NOMO-1 (cell line): Measurements from ENCODE around the gene SEPTIN1.

Experiments used
- DNase-seq, 2 experiments: peaks; one replicate each; lab custom pipeline; 2025; ENCODE audit not compliant: unreplicated experiment in 2 of 2; lab: John Stamatoyannopoulos, UW

SEPTIN1 gene, protein sequence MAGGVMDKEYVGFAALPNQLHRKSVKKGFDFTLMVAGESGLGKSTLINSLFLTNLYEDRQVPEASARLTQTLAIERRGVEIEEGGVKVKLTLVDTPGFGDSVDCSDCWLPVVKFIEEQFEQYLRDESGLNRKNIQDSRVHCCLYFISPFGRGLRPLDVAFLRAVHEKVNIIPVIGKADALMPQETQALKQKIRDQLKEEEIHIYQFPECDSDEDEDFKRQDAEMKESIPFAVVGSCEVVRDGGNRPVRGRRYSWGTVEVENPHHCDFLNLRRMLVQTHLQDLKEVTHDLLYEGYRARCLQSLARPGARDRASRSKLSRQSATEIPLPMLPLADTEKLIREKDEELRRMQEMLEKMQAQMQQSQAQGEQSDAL

DNA sequence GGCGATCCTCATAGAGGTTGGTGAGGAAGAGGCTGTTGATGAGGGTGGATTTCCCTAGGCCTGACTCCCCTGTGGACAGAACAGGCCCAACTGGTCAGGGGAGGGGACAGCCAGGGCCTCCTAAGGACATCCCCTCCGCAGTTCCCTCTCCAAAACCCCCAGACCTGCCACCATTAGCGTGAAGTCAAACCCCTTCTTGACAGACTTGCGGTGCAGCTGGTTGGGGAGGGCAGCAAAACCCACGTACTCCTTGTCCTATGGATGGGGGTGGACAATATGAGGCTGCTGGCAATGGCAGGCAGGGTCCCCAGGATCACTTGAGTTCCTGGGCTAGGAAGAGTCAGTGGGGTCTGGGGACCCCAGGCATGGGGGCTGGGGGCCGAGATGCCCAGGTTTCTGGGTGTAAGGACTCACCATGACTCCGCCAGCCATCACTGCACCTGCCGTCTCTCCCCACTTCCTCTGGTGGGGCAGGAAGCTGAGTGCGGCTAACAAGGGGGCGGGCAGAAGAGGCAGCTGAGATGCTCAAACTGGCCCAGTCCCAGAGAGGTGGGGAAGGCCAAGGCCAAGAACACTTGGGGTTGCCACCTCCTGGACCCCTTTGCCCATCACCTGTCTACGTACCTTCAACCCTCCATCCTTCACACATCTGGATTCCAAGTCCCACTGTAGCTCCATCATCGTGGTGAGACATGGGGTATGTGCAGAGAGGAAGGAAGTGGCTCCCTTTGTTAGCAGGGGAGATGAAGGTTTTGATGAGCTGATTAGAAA is at the start of gene SEPTIN1:
Gene SEPTIN1, minus strand, starts transcription at position 451 of the 771 bp plus-strand sequence. Its CDS starts 19 bp downstream, at position 432.
- DNase-seq: no peak

DNA sequence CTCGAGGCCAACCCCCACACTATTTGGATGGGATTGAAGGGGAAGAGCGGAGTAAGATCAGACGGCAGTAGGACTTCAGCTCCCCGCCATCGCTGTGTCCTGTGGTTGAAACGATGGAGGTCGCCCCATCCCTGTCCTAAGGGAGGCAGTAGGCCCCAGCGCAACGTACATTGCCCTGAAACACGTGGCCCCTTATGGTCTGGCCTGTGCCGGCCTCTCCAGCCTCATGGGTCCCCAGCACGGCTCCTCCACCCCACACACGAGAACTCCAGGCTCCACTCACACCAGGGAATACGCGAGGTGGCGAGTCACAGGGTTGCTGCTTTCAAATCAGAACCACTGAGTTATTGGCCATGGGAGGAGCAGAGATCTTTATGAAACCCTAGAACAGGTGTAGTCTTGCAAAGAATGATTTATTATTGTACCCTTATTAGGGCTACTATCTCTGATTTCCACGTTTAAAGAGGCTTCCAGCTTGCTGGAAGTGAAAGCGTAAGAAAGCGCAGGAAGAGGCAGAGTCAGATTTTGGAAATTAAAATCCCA is 48.1 kb upstream of the SEPTIN1 start:
- DNase-seq: peak; percentile 73 to 75

DNA sequence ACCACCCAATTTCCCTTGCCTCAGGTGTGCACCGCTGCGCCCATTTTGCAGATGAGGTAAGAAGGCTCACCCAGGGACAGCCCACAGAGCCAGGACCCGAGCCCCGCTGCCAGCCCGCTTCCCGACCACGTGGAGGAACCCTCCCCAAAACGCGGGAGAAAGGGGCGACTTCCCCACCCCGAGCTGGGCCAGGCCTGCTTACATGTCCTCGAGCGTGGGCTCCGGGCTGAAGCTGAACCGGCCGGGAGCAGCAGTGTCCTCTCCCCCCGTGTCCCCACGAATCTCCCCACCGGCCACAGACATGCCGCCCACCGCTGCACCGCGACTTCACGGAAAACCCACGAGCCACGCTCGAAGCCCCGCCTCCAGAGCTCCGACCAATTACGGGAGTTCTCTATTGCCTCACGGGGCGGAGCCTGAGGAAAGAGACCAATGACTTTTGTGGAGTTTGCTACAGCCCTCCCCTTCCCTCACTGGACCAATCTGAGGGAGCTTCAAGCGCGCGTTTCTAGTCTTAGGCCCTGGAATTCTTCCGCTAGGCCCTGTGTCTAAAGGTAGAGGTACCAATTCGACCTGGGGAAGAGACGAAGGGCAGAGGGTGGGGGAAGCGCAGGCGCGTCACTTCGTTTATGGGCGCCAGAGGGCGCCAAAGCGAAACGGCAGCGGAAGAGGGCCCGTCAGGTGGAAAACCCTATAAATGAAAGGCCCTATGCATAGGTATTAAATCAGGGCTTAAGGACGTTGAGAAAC is 47.5 kb upstream of the SEPTIN1 start, which contains the start of gene DCTPP1:
Gene DCTPP1, minus strand, starts transcription at position 353 of the 750 bp plus-strand sequence. Its CDS starts 50 bp downstream, at position 303.
- DNase-seq: peak; percentile 100

DNA sequence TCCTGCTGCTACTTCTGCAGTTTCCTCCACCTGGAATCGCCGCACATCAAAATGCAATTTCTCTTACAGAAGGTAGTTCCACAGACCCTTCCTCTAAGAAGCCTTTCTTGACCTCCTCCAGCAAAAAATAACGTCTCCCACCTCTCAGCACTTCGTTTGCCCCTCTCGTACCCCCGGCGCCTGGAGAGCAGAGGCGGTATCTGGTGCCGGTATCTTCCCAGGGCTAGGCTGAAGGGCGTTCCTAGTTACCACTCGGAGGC is 47.0 kb upstream of the SEPTIN1 start:
- DNase-seq: no peak

DNA sequence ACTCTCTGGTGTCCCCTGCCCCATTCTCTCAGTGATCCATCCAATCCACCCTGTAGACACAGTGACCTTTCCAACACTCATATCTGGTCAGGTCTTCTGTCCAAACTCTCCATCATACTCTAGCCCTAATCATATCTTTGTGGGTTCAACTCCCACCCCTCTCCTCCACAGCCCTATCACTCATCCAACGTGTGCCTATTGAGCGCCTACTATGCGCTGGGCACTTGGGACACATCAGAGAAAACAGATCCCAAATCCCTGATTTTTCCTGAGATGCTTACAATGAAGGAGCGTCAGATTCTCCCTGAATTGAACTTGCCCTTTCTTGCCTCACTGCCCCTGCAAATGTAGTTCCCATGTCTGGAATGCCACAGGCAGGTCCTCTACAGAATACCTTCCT is 45.7 kb upstream of the SEPTIN1 start:
- no peak for DNase-seq

DNA sequence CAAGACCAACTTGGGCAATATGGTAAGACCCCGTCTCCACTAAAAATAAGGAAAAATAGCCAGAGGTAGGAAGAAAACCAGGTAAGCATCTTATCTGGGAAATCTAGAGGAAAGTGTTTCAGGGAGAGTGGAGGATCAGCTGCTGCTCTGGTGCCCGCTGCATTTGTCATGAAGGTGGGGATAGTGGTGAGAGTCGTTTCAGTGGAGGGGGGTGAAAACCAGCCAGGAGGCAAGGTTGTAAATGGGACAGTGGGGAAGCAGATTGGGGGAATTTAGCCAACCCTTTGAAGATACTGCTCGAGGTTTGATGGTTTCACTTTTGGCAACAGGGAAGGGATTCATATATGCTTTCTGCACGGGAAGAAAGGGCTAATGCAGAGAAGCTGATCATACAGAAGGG is 38.6 kb upstream of the SEPTIN1 start:
- no peak for DNase-seq

DNA sequence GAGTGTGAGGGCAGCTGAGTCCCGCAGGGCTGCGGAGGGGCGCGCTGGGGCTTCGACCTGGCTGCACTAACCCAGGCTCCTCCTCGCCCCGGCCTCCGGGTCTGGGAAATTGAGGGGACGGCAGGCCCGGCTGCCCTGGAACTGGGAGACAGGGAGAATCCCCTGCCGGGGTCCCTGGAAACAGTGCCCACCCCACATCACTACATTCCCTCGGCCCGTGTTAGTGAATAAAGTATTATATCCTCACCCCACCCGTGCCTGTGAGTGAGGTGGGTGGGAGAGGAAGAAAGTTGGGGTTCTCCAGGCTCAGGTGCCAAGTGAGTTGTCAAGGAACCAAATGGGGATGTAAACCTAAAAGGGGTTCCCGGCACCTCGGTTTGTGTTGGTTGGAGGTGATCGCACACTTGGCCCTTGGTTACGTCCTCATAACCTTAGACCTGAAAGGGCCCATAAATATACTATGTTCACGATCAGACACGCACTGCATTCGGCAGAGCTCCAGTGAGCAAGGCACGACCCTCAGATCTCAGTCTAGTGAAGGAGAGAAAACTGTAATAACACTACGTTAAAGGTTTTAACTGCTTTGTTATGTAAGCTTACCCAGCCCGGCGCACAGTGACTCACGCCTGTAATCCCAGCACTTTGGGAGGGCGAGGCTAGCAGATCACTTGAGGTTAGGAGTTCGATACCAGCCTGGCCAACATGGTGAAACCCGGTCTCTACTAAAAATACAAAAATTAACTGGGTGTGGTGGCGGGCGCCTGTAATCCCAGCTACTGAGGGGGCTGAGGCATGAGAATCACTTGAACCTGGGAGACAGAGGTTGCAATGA is 36.2 kb upstream of the SEPTIN1 start:
- no peak for DNase-seq

DNA sequence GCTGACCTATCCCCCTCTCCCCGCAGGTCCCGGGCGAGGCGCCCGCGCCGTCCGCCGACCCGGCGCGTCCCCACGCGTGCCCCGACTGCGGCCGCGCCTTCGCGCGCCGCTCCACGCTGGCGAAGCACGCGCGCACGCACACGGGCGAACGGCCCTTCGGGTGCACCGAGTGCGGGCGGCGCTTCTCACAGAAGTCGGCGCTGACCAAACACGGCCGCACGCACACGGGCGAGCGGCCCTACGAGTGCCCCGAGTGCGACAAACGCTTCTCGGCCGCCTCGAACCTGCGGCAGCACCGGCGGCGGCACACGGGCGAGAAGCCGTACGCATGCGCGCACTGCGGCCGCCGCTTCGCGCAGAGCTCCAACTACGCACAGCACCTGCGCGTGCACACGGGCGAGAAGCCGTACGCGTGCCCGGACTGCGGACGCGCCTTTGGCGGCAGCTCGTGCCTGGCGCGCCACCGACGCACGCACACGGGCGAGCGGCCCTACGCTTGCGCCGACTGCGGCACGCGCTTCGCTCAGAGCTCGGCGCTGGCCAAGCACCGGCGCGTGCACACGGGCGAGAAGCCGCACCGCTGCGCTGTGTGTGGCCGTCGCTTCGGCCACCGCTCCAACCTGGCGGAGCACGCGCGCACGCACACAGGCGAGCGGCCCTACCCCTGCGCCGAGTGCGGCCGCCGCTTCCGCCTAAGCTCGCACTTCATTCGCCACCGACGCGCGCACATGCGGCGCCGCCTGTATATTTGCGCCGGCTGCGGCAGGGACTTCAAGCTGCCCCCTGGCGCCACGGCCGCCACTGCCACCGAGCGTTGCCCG is 35.4 kb upstream of the SEPTIN1 start:
- peak; percentile 90 for DNase-seq

DNA sequence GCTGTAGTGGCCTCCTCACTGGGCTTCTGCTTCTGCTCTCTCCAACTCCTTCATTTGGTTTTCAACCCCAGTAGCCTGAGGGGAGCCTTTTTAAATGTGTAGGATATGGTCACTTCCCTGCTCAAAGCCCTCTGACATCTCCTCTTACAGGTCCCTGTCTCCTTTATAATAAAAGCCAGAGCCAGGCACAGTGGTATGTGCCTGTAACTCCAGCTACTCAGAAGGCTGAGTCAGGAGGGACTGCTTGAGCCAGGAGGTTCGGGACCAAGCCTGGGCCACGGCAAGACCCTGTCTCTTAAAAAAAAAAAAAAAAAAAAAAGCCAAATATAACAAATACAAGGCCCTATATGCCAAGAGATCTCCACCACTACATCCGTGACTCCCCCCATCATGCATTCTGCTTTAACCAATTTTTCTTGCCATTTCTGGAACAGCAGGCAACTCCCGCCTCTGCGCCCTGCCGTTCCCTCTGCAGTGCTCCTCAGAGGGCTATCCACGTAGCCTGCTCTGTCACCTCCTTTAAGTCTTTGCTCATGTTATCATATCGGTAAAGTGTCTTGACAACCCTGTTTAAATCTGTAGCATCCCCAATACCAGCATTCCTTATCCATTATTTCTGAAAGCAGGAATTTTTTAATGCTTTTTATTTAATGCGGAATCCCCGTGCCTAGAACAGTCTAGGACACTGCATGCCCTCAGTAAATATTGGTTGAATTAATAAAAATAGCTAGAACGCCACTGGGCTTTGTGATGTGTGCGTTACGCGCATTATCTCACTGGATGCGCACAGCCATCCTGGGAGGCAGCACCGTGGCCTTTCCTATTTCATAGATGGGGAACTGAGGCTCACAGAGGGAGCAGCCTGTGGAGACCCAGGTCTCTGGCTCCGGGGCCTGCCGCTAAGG is 34.5 kb upstream of the SEPTIN1 start:
- DNase-seq: no peak

DNA sequence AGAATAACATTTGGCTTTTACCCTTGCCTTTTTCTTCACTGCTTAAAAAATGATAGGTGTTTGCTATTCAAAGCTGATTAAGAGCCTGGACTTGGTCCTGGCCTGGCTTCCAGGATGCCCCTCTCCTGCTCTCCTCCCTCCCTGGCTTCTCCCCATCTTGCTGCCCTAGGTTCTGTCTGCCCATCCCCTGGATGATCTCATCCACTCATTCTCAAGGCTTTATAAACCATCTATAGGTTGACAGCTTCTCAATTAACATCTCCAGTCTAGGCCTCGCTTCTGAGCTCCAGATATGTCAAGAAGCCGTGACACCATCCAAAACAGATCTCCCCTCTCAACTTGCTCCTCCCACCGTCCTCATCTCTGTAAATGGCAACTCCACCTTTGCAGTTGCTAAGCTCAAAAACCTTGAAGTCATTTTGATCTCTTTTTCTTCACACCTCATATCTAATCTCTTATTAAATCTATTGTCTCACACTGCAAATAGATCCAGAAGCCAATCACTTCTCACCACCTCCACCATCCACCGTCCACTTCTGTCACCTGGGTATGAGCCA is 33.8 kb upstream of the SEPTIN1 start:
- no peak for DNase-seq

DNA sequence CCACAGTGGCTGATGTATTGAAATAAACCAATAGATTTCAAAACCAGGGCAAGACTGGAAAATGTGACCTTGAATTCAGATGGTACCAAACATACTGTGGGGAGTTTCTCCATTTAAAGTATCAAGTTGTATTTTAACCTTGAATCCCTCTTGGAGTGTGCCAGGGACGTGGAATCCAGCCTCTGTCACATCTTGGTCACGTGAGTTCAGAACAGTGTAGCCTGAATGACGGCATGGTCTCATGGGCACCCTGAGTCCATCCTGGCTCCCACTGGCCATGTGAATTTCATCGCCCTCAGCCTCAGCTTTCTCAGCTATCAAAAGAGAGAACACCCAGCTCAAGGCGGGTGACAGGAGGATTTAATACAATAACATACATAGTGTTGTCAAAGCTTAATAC is 31.8 kb upstream of the SEPTIN1 start:
- no peak for DNase-seq

DNA sequence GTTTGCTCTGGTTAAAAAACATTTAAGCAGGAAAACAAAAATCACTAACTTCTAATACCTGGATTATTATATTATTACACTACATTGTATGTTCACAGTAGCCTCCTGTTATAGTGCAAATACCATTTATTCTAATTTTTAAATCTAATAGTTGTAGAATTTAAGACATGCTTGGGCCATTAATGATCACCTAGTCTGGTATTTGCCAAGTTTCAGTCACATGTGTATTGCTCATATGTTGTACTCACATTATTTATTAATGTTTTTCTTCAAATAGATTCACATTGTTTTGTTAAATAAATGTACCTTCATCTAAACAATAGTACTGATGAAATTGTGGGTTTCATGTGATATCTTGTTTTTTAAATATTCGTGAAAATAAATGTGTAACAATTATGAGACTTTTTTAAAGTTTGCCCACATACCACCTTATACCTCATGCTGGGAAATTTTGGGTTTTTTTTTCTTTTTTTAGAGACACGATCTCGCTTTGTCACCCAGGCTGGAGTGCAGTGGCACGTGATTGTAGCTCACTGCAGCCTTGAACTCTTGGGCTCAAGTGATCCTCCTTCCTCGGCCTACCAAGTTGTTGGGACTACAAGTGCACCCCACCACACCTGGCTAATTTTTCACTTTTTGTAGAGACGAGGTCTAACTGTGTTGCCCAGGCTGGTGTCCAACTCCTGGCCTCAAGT is 30.9 kb upstream of the SEPTIN1 start:
- DNase-seq: no peak

DNA sequence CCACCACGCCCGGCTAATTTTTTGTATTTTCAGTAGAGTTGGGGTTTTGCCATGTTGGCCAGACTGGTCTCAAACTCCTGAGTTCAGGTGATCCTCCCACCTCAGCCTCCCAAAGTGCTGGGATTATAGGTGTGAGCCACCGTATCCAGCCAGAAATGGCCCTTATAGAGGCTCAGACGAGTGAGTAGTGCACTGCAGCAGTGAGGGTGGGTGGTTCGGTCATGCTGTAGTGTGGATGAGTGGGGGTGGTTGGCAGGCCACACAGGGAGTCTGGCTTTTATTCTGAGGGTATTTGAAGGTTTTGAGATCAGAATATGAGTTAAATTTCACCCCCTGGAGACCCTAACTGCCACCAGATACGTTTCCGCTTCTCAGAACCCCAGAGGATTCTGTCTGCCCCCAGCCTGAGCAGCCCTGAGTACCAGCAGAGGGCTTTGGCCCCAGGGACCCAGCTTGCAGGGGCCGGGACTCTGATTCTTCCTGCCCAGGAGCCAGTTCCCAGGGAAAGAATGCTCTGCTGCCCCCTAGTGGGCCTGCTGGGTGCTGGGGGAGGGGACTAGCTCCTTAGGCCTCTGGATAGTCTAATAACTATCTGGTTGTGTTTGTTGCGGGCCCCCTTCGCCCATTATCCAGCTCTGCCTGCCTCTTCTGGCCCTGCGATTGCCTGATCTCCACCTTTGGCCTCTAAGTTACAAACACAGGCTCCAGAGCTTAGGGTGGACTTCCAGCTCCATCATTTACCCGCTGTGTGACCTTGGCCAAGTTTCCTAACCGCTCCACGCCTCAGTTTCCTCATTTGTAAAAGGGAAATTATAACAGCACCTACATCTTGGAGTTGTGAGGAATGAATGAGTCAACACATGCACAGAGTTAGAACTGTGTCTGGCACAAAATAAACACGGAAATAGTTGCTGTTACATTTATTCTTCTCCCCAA is 27.0 kb upstream of the SEPTIN1 start:
- peak; percentile 72 to 80 for DNase-seq

DNA sequence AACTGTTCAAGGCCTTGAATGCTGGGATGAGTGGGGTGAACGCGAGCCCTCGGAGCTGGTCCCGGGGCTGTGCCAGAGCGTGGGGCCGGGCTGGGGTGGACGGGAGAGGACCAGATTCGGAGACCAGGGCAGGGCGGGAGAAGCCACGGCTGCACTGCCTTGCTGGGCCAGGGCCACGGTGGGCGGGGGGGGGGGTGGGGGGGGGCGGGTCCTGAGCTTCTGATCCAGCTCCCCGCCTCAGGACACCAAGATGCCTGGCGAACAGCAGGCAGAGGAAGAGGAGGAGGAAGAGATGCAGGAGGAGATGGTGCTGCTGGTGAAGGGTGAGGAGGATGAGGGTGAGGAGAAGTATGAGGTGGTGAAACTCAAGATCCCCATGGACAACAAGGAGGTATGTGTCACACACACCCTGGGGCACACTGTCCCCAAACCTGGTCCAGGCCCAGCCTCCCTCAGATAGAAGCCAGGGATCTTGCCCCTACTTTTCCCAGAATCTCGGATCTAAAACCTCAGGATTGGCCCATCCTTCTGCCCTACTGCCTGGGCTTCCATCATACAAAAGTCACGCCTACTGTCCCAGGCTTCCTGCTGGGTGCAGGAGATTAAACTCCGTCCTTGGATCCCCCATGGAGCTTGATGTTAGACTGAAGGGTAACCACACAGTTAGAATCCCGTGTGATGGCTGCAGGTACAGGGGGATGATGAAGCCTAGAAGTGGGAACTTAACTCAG is 25.6 kb upstream of the SEPTIN1 start:
- DNase-seq: peak in 1 of 2 experiments; percentile 11

DNA sequence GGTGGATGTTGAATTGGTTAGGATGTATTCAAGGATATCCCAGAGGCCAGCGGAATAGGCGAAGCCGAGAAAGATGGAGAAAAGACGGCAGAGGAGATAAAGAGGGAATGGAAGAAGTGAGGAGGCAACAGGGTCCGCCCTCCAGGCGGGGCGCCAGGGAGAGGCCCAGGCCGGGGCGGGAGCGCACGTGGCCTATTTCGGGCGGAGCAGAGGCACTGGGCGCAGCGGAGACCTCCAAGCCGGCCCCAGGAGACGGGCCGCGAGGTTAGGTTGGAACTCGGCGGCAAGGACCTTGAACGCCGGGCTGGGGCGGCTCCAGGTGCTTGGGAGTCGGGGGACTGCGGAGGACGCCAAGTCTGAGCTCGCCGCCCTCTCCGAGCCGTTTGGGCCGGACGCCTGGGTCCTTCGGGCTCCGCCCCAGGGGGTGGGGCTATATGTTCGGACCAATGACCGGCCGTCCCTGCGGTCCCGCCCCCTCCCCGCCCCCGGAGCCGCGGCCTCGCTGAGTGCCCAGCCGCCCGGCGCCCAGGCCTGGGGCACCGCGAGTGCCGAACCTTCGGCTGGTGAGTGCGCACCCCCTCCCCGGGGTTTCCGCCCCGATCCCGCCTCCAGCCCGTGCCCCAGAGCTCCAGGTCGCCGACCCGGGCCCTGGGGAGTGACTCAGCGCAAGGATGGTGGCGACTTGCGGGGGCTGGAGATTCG is 24.9 kb upstream of the SEPTIN1 start, which contains the start of gene ZNF771:
Gene ZNF771, plus strand, starts transcription at position 505 of the 702 bp plus-strand sequence. CDS start 448 bp downstream, outside the sequence.
- peak; percentile 88 to 95 for DNase-seq
